ENCODE measurements around the gene METAP2.

The METAP2 gene

DNA sequence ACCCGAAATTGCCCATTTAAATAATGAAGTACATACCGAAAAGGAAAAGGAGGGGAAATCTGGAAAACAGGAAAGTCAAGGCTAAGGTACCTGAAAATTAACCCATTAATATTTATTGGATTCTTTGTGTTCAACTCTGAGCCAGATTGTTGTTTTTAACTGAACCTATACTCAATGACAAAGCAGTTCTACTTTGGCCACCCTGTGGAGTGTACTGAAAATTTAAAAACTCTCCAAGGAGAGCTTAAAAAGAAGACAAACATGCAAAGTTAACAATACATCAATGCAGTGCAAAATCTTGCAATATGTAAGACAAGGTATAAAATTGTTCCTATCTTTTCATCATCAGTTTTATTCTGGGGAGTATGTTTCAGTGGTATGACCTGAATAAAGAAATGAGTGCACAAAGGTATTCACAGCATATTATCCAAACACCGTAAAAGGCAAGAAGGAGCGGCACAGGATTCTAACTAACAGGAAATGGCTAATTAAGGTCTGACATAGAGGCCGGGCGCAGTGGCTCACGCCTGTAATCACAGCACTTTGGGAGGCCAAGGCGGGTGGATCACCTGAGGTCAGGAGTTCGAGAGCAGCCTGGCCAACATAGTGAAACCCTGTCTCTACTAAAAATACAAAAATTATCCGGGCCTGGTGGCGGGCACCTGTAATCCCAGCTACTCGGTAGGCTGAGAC is 75.6 kb downstream of the METAP2 start:
- DNase-seq (ENCODE audit: low spot score), result no peak

DNA sequence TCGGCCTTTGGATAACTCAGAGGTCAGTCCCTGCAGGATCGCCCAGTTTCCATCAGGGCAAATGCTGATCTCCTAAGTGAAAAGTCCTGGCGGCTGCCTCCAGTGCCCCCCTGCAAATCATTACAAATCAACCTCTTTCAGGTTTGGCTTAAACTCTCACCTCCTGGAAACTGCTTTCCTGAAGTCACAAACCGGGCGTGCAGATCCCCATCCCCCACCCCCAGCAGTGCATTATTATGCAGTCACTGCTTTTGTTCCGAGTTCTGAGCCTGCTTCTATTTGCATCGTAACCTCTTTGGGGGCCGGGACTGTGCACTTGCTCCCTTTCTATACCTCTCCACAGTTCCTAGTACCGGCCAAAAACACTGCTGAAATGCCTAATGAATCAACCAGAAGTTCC is 77.4 kb downstream of the METAP2 start, which contains the start of gene USP44:
Gene USP44 (minus strand): TSS at position 172 of the 400 bp plus-strand sequence. CDS start 17,220 bp downstream, outside the sequence.
- DNase-seq (ENCODE audit: low spot score), result no peak

DNA sequence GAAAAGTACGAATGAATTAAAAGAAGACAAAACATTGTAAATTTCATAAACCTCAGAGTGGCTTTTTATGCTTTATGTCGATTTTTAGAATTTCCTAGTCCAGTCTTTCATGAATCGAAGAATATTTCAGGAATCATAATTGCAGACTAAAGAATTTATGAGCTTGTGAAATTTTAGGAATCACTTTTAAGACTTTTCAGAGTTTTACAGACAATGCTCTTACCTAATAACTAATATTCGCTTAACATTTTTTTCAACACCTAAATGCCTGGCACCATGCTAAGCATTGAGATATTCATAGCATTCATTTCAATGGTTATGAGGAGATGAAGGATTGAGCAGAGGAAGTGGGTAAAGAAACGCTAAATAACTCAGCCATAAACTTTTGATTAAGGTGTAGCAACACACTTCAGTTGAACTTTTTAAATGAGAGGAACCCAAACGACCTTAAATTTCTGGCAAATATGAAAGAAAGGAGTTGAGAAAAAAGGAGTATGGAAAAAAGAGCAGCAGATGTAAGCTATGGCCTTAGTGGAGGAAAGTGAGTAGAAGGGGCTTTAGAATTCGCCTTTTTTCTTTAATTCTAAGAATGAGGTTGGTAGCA is 78.1 kb downstream of the METAP2 start:
- no peak for DNase-seq (ENCODE audit: low spot score)

DNA sequence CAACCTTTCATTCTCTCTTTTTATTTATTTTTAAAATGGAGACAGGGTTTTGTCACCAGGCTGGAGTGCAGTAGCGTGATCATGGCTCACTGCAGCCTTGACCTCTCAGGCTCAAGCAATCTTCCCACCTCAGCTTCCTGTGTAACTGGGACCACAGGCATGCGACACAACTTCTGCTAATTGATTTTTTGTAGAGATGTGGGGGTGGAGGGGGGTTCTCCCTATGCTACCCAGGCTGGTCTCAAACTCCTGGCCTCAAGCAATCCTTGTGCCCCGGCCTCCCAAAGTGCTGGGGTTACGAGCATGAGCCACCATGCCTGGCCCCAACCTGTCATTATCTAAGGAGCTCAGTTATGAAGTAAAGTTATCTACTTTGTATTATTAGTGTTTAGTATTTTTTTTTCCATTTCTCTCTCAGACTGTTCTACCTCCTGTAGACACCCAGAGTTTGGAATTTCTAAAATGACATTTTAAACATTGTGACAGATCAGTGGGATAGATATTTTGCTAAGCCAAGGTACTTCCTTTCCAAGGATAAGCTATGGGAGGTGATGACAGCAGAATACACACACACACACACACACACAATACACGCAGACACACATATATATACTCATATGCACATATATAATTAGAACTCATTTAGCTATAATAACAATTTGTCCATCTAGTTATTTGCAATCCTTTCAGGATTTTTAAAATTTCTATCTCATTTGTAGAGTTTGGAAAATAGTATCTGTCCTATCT is 79.4 kb downstream of the METAP2 start:
- no peak for DNase-seq (ENCODE audit: low spot score)

DNA sequence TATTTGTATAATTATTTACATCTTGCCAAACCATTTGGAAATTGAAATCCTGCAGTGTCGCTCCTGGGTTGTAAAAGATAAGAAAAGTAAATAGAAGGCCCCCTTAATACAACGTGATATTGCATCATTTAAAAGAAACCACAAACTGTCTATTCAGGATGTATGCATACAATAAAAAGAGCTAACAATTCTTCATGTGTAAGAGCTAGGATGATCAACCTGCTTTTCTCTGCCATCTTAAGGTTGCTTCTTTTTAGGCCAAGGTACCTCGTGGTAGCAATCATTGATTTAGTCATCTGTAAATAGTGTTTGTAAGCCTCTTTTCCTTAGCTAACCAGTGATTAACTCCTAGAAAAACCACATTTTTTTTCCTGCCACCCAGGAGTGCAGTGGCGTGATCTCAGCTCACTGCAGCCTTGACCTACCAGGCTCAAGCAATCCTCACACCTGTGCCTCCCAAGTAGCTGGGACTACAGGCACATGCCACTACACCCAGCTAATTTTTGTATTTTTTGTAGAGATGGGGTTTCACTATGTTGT is 80.7 kb downstream of the METAP2 start:
- no peak for DNase-seq (ENCODE audit: low spot score)

DNA sequence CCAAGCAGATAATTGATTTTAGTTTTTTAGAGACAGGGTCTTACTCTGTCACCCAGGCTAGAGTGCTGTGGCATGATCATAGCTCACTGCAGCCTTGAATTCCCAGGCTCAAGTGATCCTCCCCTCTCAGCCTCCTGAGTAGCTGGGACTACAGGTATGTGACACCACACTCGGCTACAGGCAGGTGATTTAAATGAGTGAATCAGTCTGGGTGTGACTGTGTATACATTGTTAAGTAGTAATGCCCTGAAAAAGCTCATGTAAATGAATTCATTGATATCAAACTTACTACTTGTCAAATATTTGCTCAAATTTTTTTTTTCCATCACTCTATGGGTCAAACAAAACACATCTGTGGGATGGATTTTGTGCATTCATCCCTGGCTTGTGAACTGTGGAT is 83.7 kb downstream of the METAP2 start:
- no peak for DNase-seq (ENCODE audit: low spot score)

Data from left forelimb (tissue), 1 donor.